Endothelial cell of umbilical vein (primary cell): ENCODE data around the gene PDLIM5. TPM values are rescaled to one million over a fixed set of nuclear protein-coding genes. Genes with fewer than 3 reads are reported as not detected.

Source experiments
- BruUV-seq: library from RNA; stranded (reverse); fragments of 400-500 nt; replicated peaks from 2 replicates; lab custom pipeline; 2021; lab: Mats Ljungman, UMichigan
- CTCF ChIA-PET: fragments of 300-600, 350-600 bp; sonication (Branson Sonifier 250); formaldehyde crosslinking; loops from one replicate; lab custom pipeline; 2021; ENCODE audit warnings: antibody characterized with exemption, inconsistent platforms; lab: Charles Lee
- POLR2A ChIA-PET: fragments of 300-600, 350-600 bp; sonication (Branson Sonifier 250); formaldehyde crosslinking; loops from one replicate; lab custom pipeline; 2021; ENCODE audit warnings: antibody characterized with exemption, inconsistent platforms; lab: Charles Lee
- DNase-seq: peaks from one replicate; pipeline ENCODE4 v3.0.0-alpha.2; 2011; ENCODE audit warnings: low read depth, low spot score
- FAIRE-seq: peaks from 2 replicates; lab custom pipeline; 2011; peaks lifted over from hg19 to GRCh38; lab: Jason Lieb, UNC
- H2AFZ ChIP-seq: 2 replicates; pipeline ENCODE4 v1.6.0; 2012; ENCODE audit warnings: low read depth, low read length, control low read depth, inconsistent platforms
- H3K27ac ChIP-seq: 2 replicates; pipeline ENCODE4 v1.5.1; 2011; ENCODE audit warnings: low read depth, mild to moderate bottlenecking, control low read depth, low read length, moderate library complexity; ENCODE audit not compliant: insufficient read depth
- H3K27me3 ChIP-seq, 2 experiments: 2 replicates each; pipeline versions ENCODE4 v1.6.0 to v1.6.1; 2011; ENCODE audit warnings: low read length in 2 of 2, mixed read lengths in 1 of 2; ENCODE audit not compliant: control insufficient read depth in 2 of 2, insufficient read depth in 2 of 2
- H3K36me3 ChIP-seq, 2 experiments: 2 replicates in 1 of 2; 3 replicates in 1 of 2; pipeline ENCODE4 v1.5.1; 2011; ENCODE audit warnings: low read length in 2 of 2, mild to moderate bottlenecking in 1 of 2, moderate library complexity in 1 of 2; ENCODE audit not compliant: control insufficient read depth in 2 of 2, insufficient read depth in 2 of 2; ENCODE audit errors: extremely low read depth in 1 of 2
- H3K4me1 ChIP-seq: 3 replicates; pipeline ENCODE4 v1.5.1; 2011; ENCODE audit warnings: mild to moderate bottlenecking, low read length; ENCODE audit not compliant: control insufficient read depth, insufficient read depth; ENCODE audit errors: extremely low read depth
- H3K4me2 ChIP-seq: 2 replicates; pipeline ENCODE4 v1.6.1; 2011; ENCODE audit warnings: low read length, control low read depth, mixed read lengths; ENCODE audit not compliant: insufficient read depth
- H3K4me3 ChIP-seq, 3 experiments: fragments of 200-600 bp in 1 of 3; sonication (generic), shearing (Covaris generic) in 1 of 3; replicated peaks in 1 of 3; 2 replicates each; pipeline ENCODE4 v1.5.1; 2011 to 2016; ENCODE audit warnings: control low read depth in 3 of 3, low read length in 3 of 3, mild to moderate bottlenecking in 2 of 3, inconsistent platforms in 1 of 3, low read depth in 1 of 3, moderate library complexity in 1 of 3; ENCODE audit not compliant: insufficient read depth in 1 of 3
- H3K79me2 ChIP-seq: 2 replicates; pipeline ENCODE4 v1.6.0; 2012; ENCODE audit warnings: low read length, inconsistent platforms; ENCODE audit not compliant: control insufficient read depth, insufficient read depth
- H3K9ac ChIP-seq: replicated peaks from 2 replicates; pipeline ENCODE3; 2011; ENCODE audit warnings: low read length, control low read depth; ENCODE audit not compliant: insufficient read depth; ENCODE audit errors: extremely low read depth
- H3K9me1 ChIP-seq: replicated peaks from 3 replicates; pipeline ENCODE4 v1.6.0; 2011; ENCODE audit warnings: mild to moderate bottlenecking, low read length; ENCODE audit not compliant: control insufficient read depth, insufficient read depth; ENCODE audit errors: extremely low read depth
- H3K9me3 ChIP-seq: replicated peaks from 2 replicates; pipeline ENCODE4 v1.5.1; 2012; ENCODE audit warnings: low read length, inconsistent platforms; ENCODE audit not compliant: control insufficient read depth, insufficient read depth
- H4K20me1 ChIP-seq: replicated peaks from 2 replicates; pipeline ENCODE3; 2011; ENCODE audit warnings: mild to moderate bottlenecking, low read length; ENCODE audit not compliant: control insufficient read depth, insufficient read depth; ENCODE audit errors: extremely low read depth
- EZH2 ChIP-seq: IDR thresholded peaks from 2 replicates; pipeline ENCODE4 v1.6.1; 2012; ENCODE audit warnings: borderline replicate concordance, low read depth, mild to moderate bottlenecking, moderate library complexity, low read length, inconsistent platforms; ENCODE audit not compliant: severe bottlenecking
- FOS ChIP-seq: IDR thresholded peaks from 2 replicates; pipeline ENCODE4 v1.6.1; 2011; ENCODE audit warnings: mild to moderate bottlenecking, low read length, moderate library complexity, borderline replicate concordance; ENCODE audit not compliant: insufficient read depth
- GATA2 ChIP-seq: IDR thresholded peaks from 2 replicates; pipeline ENCODE4 v1.7.0; 2011; ENCODE audit warnings: low read depth, mild to moderate bottlenecking, moderate library complexity, mixed read lengths, low read length; ENCODE audit not compliant: insufficient read length, insufficient read depth
- JUN ChIP-seq: IDR thresholded peaks from 2 replicates; pipeline ENCODE4 v1.6.1; 2011; ENCODE audit warnings: borderline replicate concordance, low read depth; ENCODE audit not compliant: insufficient read length, insufficient read depth
- MAX ChIP-seq: IDR thresholded peaks from 2 replicates; pipeline ENCODE4 v1.6.1; 2011; ENCODE audit not compliant: insufficient read depth, insufficient read length
- MYC ChIP-seq: IDR thresholded peaks from one replicate; pipeline ENCODE4 v1.6.1; 2011; ENCODE audit warnings: mild to moderate bottlenecking, low read depth, low read length
- POLR2A ChIP-seq: IDR thresholded peaks from 2 replicates; pipeline ENCODE4 v1.6.1; 2012; ENCODE audit warnings: low read depth, mild to moderate bottlenecking, control low read depth, low read length
- POLR2AphosphoS5 ChIP-seq: IDR thresholded peaks from 2 replicates; pipeline ENCODE4 v1.6.1; 2012; ENCODE audit warnings: low read depth, mild to moderate bottlenecking, control low read depth, low read length, moderate library complexity; ENCODE audit not compliant: insufficient read depth
- dilution Hi-C: fragments of 300-500 bp; cut with MboI; formaldehyde crosslinking; loops from one replicate; pipeline ENCODE4 v1.15.0; 2019; ENCODE audit warnings: low sequenced_read_pairs; ENCODE audit not compliant: extremely low pct_ligation_motif_present
- intact Hi-C: fragments of 100-400 bp; cut with micrococcal nuclease; formaldehyde crosslinking; loops from one replicate; pipeline ENCODE4 v1.10.0; 2022
- polyA plus RNA-seq, 4 experiments: library from polyadenylated mRNA; depleted of rRNA in 3 of 4; stranded (reverse) in 3 of 4; unstranded in 1 of 4; fragments of >200 nt; gene quantifications; 2 replicates each; pipeline versions ENCODE4 v1.2.1 to v1.2.3, GENCODE V29; 2011 to 2012; ENCODE audit warnings: missing spikeins in 1 of 4
- total RNA-seq: library from RNA; stranded (reverse); gene quantifications from 2 replicates; pipeline ENCODE4 v1.2.3, GENCODE V29; 2021
- TF ChIP-seq, protein P1 (sequence below), 2 donors: IDR thresholded peaks; 1 replicate in 1 of 2; 2 replicates in 1 of 2; pipeline ENCODE4 v1.5.1; 2011; ENCODE audit warnings: low read length in 2 of 2, mild to moderate bottlenecking in 2 of 2, moderate library complexity in 2 of 2, control low read depth in 1 of 2, inconsistent platforms in 1 of 2, low read depth in 1 of 2; ENCODE audit not compliant: insufficient read depth in 1 of 2; ENCODE audit errors: extremely low read depth in 1 of 2

Gene PDLIM5
- total and polyA plus RNA-seq, 2 donors (not counting 3 experiments of a cell fraction or from before 2014, with no cell fraction given) = 243 to 310 TPM

GRCh38 chr4:94419549-94419948 is 32.2 kb upstream of the PDLIM5 start:
- BruUV-seq = no TSS peak
- no peak overlapping the region for H2AFZ ChIP-seq
- H3K9me3 ChIP-seq = no peaks in the 10 kb centered on the region
- DNase-seq (no peak), FAIRE-seq (no peak)
- dilution Hi-C loops (no loop called here), intact Hi-C loops (no loop called here)
- no peaks in the 10 kb centered on the region for H4K20me1 ChIP-seq
- no peak overlapping the region for H3K27ac ChIP-seq
- ChIA-PET POLR2A (no interaction called here), CTCF (interaction anchor here (2.3 kb wide), 1 partner anchor 13 kb away, joined by 9 read pairs; no protein-coding TSS in a partner anchor)
- no peaks in the 10 kb centered on the region for H3K27me3 ChIP-seq
- H3K9me1 ChIP-seq = no peaks in the 10 kb centered on the region
- H3K4me2 ChIP-seq = no peak overlapping the region
- no peak overlapping the region for H3K4me3 ChIP-seq
- H3K9ac ChIP-seq = no peak overlapping the region
- no peaks in the 10 kb centered on the region for H3K36me3 ChIP-seq
- H3K79me2 ChIP-seq = no peaks in the 10 kb centered on the region
- H3K4me1 ChIP-seq = peaks cover under 1% of the 10 kb centered on the region
- TF ChIP-seq MYC = no peak
- no peak for TF ChIP-seq POLR2AphosphoS5
- TF ChIP-seq POLR2A = no peak
- TF ChIP-seq JUN = no peak
- TF ChIP-seq FOS = no peak
- TF ChIP-seq EZH2 = no peak
- no peak for TF ChIP-seq GATA2
- no peak for TF ChIP-seq MAX
- TF ChIP-seq, protein P1, sequence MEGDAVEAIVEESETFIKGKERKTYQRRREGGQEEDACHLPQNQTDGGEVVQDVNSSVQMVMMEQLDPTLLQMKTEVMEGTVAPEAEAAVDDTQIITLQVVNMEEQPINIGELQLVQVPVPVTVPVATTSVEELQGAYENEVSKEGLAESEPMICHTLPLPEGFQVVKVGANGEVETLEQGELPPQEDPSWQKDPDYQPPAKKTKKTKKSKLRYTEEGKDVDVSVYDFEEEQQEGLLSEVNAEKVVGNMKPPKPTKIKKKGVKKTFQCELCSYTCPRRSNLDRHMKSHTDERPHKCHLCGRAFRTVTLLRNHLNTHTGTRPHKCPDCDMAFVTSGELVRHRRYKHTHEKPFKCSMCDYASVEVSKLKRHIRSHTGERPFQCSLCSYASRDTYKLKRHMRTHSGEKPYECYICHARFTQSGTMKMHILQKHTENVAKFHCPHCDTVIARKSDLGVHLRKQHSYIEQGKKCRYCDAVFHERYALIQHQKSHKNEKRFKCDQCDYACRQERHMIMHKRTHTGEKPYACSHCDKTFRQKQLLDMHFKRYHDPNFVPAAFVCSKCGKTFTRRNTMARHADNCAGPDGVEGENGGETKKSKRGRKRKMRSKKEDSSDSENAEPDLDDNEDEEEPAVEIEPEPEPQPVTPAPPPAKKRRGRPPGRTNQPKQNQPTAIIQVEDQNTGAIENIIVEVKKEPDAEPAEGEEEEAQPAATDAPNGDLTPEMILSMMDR (IDR thresholded peaks at IDR 0.05; ENCODE audit: extremely low read depth in 1 of 2, insufficient read depth in 1 of 2, low read depth in 1 of 2, low read length in 2 of 2) = no peak
